ENCODE results near the gene DENR.
A peak's percentile ranks its signal among the peaks of the same experiment; 100 is the strongest.
"Not testable (repeated sequence)": the region's sequence is repeated elsewhere in the genome, so short reads cannot be mapped to it uniquely, and the experiment has no call there.

Gene DENR

DNA sequence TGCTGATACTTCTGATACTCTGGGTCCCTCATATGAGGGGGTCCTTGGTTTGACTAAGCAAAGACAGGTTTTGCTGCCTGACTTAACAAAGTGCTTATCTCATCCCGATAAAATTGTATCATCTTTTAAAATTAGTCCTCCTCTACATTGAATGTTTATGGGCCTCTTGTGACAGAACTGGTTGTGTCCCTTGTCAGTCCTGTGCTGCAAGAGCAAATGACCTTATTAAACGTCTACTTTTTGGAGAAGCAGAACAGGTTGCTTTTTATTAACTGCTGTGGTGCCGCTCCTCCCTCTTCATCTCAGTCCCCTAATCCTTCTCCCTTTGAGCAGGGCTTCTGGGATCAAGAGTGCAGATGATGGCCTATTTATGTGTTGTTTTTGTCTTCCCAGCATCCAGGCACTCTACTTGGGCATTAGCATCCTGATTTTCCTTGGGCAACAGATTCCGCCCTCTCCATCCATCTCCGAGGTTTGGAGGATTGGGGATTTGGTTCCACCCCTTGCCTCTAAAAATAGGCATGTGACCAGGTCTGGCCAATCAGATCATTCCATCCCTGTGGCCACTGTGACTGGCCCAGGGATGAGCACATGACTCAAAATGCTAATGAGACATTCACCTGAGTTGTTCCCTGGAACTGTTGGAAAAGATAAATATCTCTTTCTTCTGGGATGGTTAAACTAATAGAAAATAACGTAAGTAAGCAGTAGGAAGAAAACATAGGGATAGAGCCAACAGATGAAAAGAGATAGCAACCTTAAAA lies 2.9 kb upstream of the DENR start:
- no peak for DNase-seq (ENCODE audit: low read depth, low spot score)
- no peak overlapping the region for H3K4me3 ChIP-seq (ENCODE audit: low read depth, low read length)
- TF ChIP-seq, protein P1, sequence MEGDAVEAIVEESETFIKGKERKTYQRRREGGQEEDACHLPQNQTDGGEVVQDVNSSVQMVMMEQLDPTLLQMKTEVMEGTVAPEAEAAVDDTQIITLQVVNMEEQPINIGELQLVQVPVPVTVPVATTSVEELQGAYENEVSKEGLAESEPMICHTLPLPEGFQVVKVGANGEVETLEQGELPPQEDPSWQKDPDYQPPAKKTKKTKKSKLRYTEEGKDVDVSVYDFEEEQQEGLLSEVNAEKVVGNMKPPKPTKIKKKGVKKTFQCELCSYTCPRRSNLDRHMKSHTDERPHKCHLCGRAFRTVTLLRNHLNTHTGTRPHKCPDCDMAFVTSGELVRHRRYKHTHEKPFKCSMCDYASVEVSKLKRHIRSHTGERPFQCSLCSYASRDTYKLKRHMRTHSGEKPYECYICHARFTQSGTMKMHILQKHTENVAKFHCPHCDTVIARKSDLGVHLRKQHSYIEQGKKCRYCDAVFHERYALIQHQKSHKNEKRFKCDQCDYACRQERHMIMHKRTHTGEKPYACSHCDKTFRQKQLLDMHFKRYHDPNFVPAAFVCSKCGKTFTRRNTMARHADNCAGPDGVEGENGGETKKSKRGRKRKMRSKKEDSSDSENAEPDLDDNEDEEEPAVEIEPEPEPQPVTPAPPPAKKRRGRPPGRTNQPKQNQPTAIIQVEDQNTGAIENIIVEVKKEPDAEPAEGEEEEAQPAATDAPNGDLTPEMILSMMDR (IDR thresholded peaks at IDR 0.05; ENCODE audit: low read depth, low read length): no peak
- in situ Hi-C loops (cut with HindIII; ENCODE audit: low sequenced_read_pairs): no loop called here

DNA sequence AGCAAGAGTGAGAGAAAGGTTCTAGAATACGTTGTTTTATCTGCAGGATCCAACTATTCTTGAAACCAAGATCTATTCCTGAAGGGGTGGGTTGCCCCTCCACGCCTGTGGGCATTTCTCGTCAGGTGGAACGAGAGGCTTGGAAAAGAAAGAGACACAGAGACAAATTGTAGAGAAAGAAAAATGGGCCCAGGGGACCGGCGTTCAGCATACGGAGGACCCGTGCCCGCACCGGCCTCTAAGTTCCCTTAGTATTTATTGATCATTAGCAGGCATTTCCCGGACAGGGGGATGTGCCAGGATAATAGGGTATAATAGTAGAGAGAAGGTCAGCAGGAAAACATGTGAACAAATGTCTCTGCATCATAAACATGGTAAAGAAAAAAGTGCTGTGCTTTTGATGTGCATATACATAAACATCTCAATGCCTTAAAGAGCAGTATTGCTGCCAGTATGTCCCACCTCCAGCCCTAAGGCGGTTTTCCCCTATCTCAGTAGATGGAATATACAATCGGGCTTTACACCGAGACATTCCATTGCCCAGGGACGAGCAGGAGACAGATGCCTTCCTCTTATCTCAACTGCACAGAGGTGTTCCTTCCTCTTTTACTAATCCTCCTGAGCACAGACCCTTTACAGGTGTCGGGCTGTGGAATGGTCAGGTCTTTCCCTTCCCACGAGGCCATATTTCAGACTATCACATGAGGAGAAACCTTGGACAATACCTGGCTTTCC lies 1.7 kb upstream of the DENR start:
- DNase-seq (ENCODE audit: low read depth, low spot score); in situ Hi-C loops (cut with HindIII; ENCODE audit: low sequenced_read_pairs); H3K4me3 ChIP-seq (ENCODE audit: low read depth, low read length): not testable (repeated sequence)

DNA sequence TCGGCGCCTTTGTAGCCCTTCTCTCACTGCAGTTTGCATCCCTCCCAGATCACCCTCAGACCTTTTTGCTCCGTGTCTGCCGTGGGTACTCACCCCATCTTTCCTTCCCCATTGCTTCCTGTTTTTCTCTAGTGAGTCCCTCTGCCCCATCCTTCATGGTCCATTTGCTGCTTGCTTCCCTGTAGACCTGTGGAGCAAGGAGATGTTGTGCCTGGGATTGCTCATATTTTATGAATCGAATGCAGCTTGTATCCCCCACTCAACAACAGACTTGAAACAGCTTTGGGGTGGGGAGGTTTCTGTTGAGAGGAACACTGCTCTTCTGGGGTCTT lies 661 bp downstream of the DENR start:
- TF ChIP-seq, protein P1 (IDR thresholded peaks at IDR 0.05; ENCODE audit: low read depth, low read length): no peak
- DNase-seq (ENCODE audit: low read depth, low spot score): no peak
- peak overlapping the region; percentile 98 for H3K4me3 ChIP-seq (ENCODE audit: low read depth, low read length)
- in situ Hi-C loops (cut with HindIII; ENCODE audit: low sequenced_read_pairs): no loop called here

DNA sequence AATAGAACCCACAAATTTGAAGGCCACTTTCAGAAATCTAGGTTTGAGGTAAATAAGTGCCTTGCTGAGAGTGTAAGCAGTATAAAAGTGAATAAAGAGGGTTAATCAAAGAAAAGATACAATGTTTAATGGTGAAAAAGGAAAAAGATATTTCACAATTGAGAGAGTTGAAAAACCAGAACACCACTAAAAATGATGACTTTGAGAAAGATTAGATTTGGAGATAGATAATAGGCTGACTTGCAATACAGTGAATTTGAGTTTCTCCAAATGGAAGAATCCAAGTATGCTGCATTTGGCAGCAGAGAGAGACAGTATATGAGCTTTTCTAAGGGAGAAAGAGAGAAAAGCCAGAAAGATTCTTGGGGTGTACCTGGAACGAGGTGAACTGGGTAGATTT lies 2.2 kb downstream of the DENR start:
- no peak overlapping the region for H3K4me3 ChIP-seq (ENCODE audit: low read depth, low read length)
- TF ChIP-seq, protein P1 (IDR thresholded peaks at IDR 0.05; ENCODE audit: low read depth, low read length): no peak
- in situ Hi-C loops (cut with HindIII; ENCODE audit: low sequenced_read_pairs): no loop called here
- DNase-seq (ENCODE audit: low read depth, low spot score): no peak

DNA sequence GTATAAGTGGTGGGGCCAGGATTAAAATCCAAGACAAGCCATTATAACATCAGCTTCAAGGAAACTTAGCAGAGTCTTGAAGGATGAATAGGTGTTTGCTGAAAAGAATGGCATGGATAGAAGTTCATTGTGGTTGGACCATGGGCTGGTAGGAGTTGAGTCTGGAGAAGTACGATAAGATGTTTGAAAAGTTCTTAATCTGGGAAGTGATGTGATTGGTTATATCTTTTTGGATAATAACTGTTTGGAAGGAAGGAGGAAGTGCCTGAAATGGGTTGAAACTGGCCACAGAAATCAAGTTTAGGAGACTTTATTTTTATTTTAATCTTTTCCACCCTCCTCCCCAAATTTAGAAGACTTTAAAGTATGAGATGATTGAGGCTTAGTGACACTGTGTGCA lies 4.9 kb downstream of the DENR start:
- in situ Hi-C loops (cut with HindIII; ENCODE audit: low sequenced_read_pairs): no loop called here
- TF ChIP-seq, protein P1 (IDR thresholded peaks at IDR 0.05; ENCODE audit: low read depth, low read length): no peak
- no peak overlapping the region for H3K4me3 ChIP-seq (ENCODE audit: low read depth, low read length)
- no peak for DNase-seq (ENCODE audit: low read depth, low spot score)

DNA sequence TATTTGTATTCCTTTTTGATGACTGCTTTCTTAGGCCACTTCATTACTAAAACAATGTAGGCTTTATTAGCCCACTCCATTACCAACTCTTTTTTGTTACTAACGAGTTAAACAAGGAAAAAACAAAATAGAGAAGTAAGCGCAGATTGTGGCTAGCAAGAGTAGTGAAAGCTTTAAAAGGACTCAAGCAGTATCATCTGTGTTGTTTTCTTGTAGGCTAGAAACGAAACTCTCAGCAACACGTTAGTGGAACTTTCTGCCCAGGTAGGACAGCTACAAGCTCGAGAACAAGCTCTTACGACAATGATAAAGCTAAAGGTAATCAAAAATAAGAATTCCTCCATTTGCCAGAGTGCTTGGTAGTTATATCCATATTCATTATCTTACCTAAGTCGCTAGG lies 32.9 kb downstream of the DENR start:
- in situ Hi-C loops (cut with HindIII; ENCODE audit: low sequenced_read_pairs): no loop called here
- no peak overlapping the region for H3K4me3 ChIP-seq (ENCODE audit: low read depth, low read length)
- DNase-seq (ENCODE audit: low read depth, low spot score): no peak
- TF ChIP-seq, protein P1 (IDR thresholded peaks at IDR 0.05; ENCODE audit: low read depth, low read length): no peak

DNA sequence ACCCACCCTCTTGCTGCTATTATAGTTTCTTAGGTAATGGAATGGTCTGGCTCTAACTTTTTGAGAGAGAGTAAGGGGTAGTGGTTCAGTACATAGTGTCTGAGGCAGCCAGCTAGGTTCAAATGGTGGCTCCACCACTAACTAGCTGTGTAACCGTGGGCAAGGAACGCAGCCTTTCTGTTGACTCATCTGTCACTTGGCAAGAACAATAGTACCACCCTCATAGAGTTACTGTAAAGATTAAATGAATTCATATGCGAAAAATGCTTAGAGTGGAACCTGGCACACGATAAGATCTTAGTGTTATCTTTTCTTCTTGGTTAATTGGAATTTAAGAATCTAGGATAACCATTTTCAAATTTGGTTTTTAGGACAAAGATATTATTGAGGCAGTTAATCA lies 35.8 kb downstream of the DENR start:
- TF ChIP-seq, protein P1 (IDR thresholded peaks at IDR 0.05; ENCODE audit: low read depth, low read length): no peak
- no peak overlapping the region for H3K4me3 ChIP-seq (ENCODE audit: low read depth, low read length)
- in situ Hi-C loops (cut with HindIII; ENCODE audit: low sequenced_read_pairs): no loop called here
- peak; percentile 45 for DNase-seq (ENCODE audit: low read depth, low spot score)

All from astrocyte of the spinal cord (primary cell).